Astrocyte (in vitro differentiated cells and primary cell): ENCODE results near the gene ZMPSTE24. TPM values are rescaled to one million over a fixed set of nuclear protein-coding genes. Genes with fewer than 3 reads are reported as not detected.

Experiments
- DNase-seq: peaks from one replicate; pipeline ENCODE4 v3.0.0-alpha.2; 2010; ENCODE audit warnings: low read depth
- FAIRE-seq: peaks from 2 replicates; lab custom pipeline; 2011; peaks lifted over from hg19 to GRCh38; lab: Jason Lieb, UNC
- H2AFZ ChIP-seq: 2 replicates; pipeline ENCODE4 v1.6.0; 2012; ENCODE audit warnings: low read depth, low read length, inconsistent platforms
- H3K27ac ChIP-seq: 2 replicates; pipeline ENCODE4 v1.5.1; 2011; ENCODE audit warnings: low read depth, low read length, inconsistent platforms
- H3K27me3 ChIP-seq: 2 replicates; pipeline ENCODE4 v1.6.0; 2011; ENCODE audit warnings: low read length, inconsistent platforms; ENCODE audit not compliant: insufficient read depth
- H3K36me3 ChIP-seq: 2 replicates; pipeline ENCODE4 v1.5.1; 2011; ENCODE audit warnings: low read length, inconsistent platforms; ENCODE audit not compliant: insufficient read depth
- H3K4me1 ChIP-seq: 2 replicates; pipeline ENCODE4 v1.5.1; 2011; ENCODE audit warnings: low read length, inconsistent platforms; ENCODE audit not compliant: insufficient read depth
- H3K4me2 ChIP-seq: 2 replicates; pipeline ENCODE4 v1.6.0; 2012; ENCODE audit warnings: low read length, inconsistent platforms
- H3K4me3 ChIP-seq: 2 replicates; pipeline ENCODE4 v1.5.1; 2011; ENCODE audit warnings: low read depth, mild to moderate bottlenecking, low read length, inconsistent platforms; ENCODE audit not compliant: insufficient read depth
- H3K79me2 ChIP-seq: 2 replicates; pipeline ENCODE4 v1.6.0; 2012; ENCODE audit warnings: mild to moderate bottlenecking, low read length, inconsistent platforms; ENCODE audit not compliant: insufficient read depth
- H3K9ac ChIP-seq: 2 replicates; pipeline ENCODE4 v1.6.0; 2012; ENCODE audit warnings: mild to moderate bottlenecking, low read length, inconsistent platforms
- H3K9me3 ChIP-seq: 2 replicates; pipeline ENCODE4 v1.5.1; 2012; ENCODE audit warnings: low read depth, mild to moderate bottlenecking, low read length, inconsistent platforms; ENCODE audit not compliant: insufficient read depth
- H4K20me1 ChIP-seq: 2 replicates; pipeline ENCODE4 v1.6.0; 2012; ENCODE audit warnings: low read length, inconsistent platforms; ENCODE audit not compliant: insufficient read depth
- H3K27ac Mint-ChIP-seq: one replicate; pipeline ENCODE4 v1.8.0; 2021; ENCODE audit warnings: mild to moderate bottlenecking, mixed read lengths; ENCODE audit not compliant: unreplicated experiment
- H3K27me3 Mint-ChIP-seq: one replicate; pipeline ENCODE4 v1.8.0; 2021; ENCODE audit warnings: low read depth, mixed read lengths; ENCODE audit not compliant: unreplicated experiment
- H3K36me3 Mint-ChIP-seq: one replicate; pipeline ENCODE4 v1.8.0; 2021; ENCODE audit warnings: low read depth, mixed read lengths; ENCODE audit not compliant: unreplicated experiment
- H3K4me1 Mint-ChIP-seq: one replicate; pipeline ENCODE4 v1.8.0; 2021; ENCODE audit warnings: low read depth, mixed read lengths; ENCODE audit not compliant: unreplicated experiment
- H3K4me3 Mint-ChIP-seq: one replicate; pipeline ENCODE4 v1.8.0; 2021; ENCODE audit warnings: mild to moderate bottlenecking, moderate library complexity, mixed read lengths; ENCODE audit not compliant: unreplicated experiment
- H3K9me3 Mint-ChIP-seq: one replicate; pipeline ENCODE4 v1.8.0; 2021; ENCODE audit warnings: mild to moderate bottlenecking, mixed read lengths; ENCODE audit not compliant: unreplicated experiment
- EZH2 ChIP-seq: IDR thresholded peaks from 2 replicates; pipeline ENCODE4 v1.6.1; 2012; ENCODE audit warnings: mild to moderate bottlenecking, low read length, inconsistent platforms; ENCODE audit not compliant: insufficient read depth
- total RNA-seq: library from RNA; stranded (reverse); gene quantifications from 2 replicates; pipeline ENCODE4 v1.2.1, GENCODE V29; 2021
- TF ChIP-seq, protein P1 (sequence below): IDR thresholded peaks from 2 replicates; pipeline ENCODE4 v1.5.1; 2011; ENCODE audit warnings: low read depth, mild to moderate bottlenecking, inconsistent platforms, low read length, moderate library complexity; ENCODE audit not compliant: insufficient read depth

ZMPSTE24 gene
- total RNA-seq, 1 donor from 2014 or later, result 62.4 TPM

DNA sequence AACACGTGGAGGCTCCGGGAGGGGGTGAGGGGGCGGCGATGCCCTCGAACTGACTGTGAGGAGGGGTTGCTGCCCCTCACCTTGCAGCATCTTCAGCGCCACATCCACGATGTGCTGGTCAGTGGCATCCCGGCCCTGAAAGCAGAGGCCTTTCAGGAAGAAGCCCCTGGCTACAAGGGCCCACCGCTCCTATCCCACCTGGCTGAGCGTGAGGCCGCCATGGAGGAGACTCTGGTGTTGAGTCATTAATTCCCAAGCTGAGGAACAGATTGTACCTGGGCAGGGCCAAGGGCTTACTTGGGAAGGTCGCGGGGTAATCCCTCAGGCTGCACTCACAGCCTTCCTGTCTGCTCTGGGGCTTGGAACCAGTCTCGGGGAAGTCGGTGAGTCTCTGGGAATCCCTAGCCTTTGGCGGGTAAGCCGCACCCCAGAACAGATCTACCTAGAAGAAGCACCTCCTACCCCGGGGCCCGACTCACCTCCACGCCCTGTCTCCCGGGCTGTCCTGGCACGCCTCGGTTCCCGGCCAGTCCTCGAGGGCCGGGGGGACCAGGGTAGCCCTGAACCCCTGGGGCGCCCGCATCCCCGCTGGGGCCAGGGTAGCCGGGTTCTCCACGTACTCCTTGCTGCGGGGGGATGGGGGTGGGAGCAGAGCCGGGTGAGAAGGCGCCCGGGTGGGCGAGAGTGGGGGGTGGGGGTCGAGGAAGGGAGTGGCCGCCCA is 45.2 kb downstream of the ZMPSTE24 start:
- no peak overlapping the region for H3K4me2 ChIP-seq
- no peaks in the 10 kb centered on the region for H3K9me3 Mint-ChIP-seq
- H3K4me1 Mint-ChIP-seq, result no peaks in the 10 kb centered on the region
- no peak overlapping the region for H3K9ac ChIP-seq
- no peak overlapping the region for H3K4me3 Mint-ChIP-seq
- H3K9me3 ChIP-seq, result no peaks in the 10 kb centered on the region
- H2AFZ ChIP-seq, result no peak overlapping the region
- peaks cover 4% of the 10 kb centered on the region for H3K4me1 ChIP-seq
- no peaks in the 10 kb centered on the region for H3K79me2 ChIP-seq
- H3K4me3 ChIP-seq, result no peak overlapping the region
- H3K27me3 Mint-ChIP-seq, result peaks cover 15% of the 10 kb centered on the region
- no peak for FAIRE-seq
- H3K27ac Mint-ChIP-seq, result no peak overlapping the region
- H3K36me3 Mint-ChIP-seq, result peaks cover 4% of the 10 kb centered on the region
- H3K36me3 ChIP-seq, result no peaks in the 10 kb centered on the region
- TF ChIP-seq EZH2, result no peak
- TF ChIP-seq, protein P1, sequence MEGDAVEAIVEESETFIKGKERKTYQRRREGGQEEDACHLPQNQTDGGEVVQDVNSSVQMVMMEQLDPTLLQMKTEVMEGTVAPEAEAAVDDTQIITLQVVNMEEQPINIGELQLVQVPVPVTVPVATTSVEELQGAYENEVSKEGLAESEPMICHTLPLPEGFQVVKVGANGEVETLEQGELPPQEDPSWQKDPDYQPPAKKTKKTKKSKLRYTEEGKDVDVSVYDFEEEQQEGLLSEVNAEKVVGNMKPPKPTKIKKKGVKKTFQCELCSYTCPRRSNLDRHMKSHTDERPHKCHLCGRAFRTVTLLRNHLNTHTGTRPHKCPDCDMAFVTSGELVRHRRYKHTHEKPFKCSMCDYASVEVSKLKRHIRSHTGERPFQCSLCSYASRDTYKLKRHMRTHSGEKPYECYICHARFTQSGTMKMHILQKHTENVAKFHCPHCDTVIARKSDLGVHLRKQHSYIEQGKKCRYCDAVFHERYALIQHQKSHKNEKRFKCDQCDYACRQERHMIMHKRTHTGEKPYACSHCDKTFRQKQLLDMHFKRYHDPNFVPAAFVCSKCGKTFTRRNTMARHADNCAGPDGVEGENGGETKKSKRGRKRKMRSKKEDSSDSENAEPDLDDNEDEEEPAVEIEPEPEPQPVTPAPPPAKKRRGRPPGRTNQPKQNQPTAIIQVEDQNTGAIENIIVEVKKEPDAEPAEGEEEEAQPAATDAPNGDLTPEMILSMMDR, result no peak
- H3K27me3 ChIP-seq, result no peaks in the 10 kb centered on the region
- no peak for DNase-seq
- no peak overlapping the region for H3K27ac ChIP-seq
- H4K20me1 ChIP-seq, result no peaks in the 10 kb centered on the region

DNA sequence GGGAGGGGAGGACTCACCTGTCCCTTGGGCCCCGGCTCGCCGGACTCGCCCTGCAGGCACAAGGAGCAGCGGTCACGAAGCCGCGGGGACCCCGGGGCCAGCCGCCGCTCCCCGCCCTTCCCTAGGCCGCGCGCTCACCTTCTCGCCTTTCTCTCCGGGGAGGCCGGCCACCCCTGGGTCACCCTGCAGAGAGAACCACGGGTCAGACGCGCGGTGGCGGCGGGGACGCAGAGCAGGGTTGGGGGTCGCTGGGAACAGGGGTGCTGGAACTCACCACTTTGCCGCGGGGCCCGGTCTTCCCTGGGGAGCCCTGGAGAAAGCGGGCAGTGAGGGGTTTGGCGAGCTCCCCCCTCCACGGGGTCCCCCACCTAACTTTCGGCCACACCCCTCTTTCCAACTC is 45.8 kb downstream of the ZMPSTE24 start:
- H3K9me3 Mint-ChIP-seq, result no peaks in the 10 kb centered on the region
- peaks cover 4% of the 10 kb centered on the region for H3K4me1 ChIP-seq

More for the DNA sequence above, 45.8 kb downstream of the ZMPSTE24 start:
- Mint-ChIP-seq H3K27me3 (peaks cover 14% of the 10 kb centered on the region), H3K27ac (no peak overlapping the region), H3K4me3 (no peak overlapping the region), H3K36me3 (peaks cover 4% of the 10 kb centered on the region), H3K4me1 (no peaks in the 10 kb centered on the region)
- Histone ChIP-seq H3K9ac (no peak overlapping the region), H3K27ac (no peak overlapping the region), H4K20me1 (no peaks in the 10 kb centered on the region), H3K9me3 (no peaks in the 10 kb centered on the region), H3K4me3 (no peak overlapping the region), H3K4me2 (no peak overlapping the region), H3K36me3 (no peaks in the 10 kb centered on the region), H3K79me2 (no peaks in the 10 kb centered on the region), H2AFZ (no peak overlapping the region), H3K27me3 (no peaks in the 10 kb centered on the region)
- TF ChIP-seq, protein P1, result no peak
- TF ChIP-seq EZH2, result no peak
- DNase-seq, result no peak
- no peak for FAIRE-seq
